IMR-90 (cell line): Measurements from ENCODE around the gene PCBP1. TPM values are rescaled to one million over a fixed set of nuclear protein-coding genes. Genes with fewer than 3 reads are reported as not detected.
"Not testable (repeated sequence)": the region's sequence is repeated elsewhere in the genome, so short reads cannot be mapped to it uniquely, and the experiment has no call there.

ENCODE experiments used
- ATAC-seq: fragments of 200-7000 bp; cut with Tn5 transposase; 2 replicates; pipeline ENCODE4 v1.9.1; 2020; ENCODE audit warnings: low read depth, mild to moderate bottlenecking, moderate library complexity
- BruUV-seq: library from RNA; stranded (reverse); fragments of 400-500 nt; replicated peaks from 2 replicates; lab custom pipeline; 2021; lab: Mats Ljungman, UMichigan
- CTCF ChIA-PET: fragments of 300-600 bp; formaldehyde crosslinking; extraction: SDS; loops from one replicate; lab custom pipeline; 2021; ENCODE audit warnings: antibody characterized with exemption; lab: Yijun Ruan, JAX
- POLR2A ChIA-PET: fragments of 300-600 bp; sonication (Branson Sonifier 250); formaldehyde crosslinking; loops from one replicate; lab custom pipeline; 2022; ENCODE audit warnings: antibody characterized with exemption; ENCODE audit not compliant: unreplicated experiment; lab: Charles Lee
- DNase-seq: peaks from one replicate; pipeline ENCODE4 v3.0.0; 2013
- H2AFZ ChIP-seq: replicated peaks from 2 replicates; pipeline ENCODE3; 2013; ENCODE audit warnings: low read length, mild to moderate bottlenecking; ENCODE audit not compliant: poor library complexity
- H2AK5ac ChIP-seq: 2 replicates; pipeline ENCODE4 v1.6.1; 2013; ENCODE audit warnings: low read depth, low read length, inconsistent platforms
- H2AK9ac ChIP-seq: replicated peaks from 2 replicates; pipeline ENCODE3; 2013; ENCODE audit warnings: mild to moderate bottlenecking, low read depth, low read length, moderate library complexity; ENCODE audit not compliant: poor library complexity
- H2BK120ac ChIP-seq: 2 replicates; pipeline ENCODE4 v1.6.1; 2013; ENCODE audit warnings: low read depth, low read length, inconsistent platforms
- H2BK15ac ChIP-seq: 3 replicates; pipeline ENCODE4 v1.6.1; 2013; ENCODE audit warnings: low read depth, low read length, inconsistent platforms
- H2BK20ac ChIP-seq: 2 replicates; pipeline ENCODE4 v1.6.1; 2013; ENCODE audit warnings: low read depth, mild to moderate bottlenecking, inconsistent platforms, low read length, moderate library complexity
- H2BK5ac ChIP-seq: 2 replicates; pipeline ENCODE4 v1.6.1; 2013; ENCODE audit warnings: mild to moderate bottlenecking, low read depth, low read length, inconsistent platforms; ENCODE audit not compliant: poor library complexity, severe bottlenecking
- H3K14ac ChIP-seq: replicated peaks from 2 replicates; pipeline ENCODE4 v1.6.1; 2013; ENCODE audit warnings: low read depth, low read length, inconsistent platforms
- H3K18ac ChIP-seq: 2 replicates; pipeline ENCODE4 v1.6.1; 2013; ENCODE audit warnings: low read depth, low read length, control low read depth
- H3K23ac ChIP-seq: 2 replicates; pipeline ENCODE4 v1.6.1; 2013; ENCODE audit warnings: low read depth, low read length, inconsistent platforms
- H3K27ac ChIP-seq: 2 replicates; pipeline ENCODE4 v1.5.1; 2013; ENCODE audit warnings: mild to moderate bottlenecking, control low read depth, low read length; ENCODE audit not compliant: insufficient read depth
- H3K27me3 ChIP-seq: 2 replicates; pipeline ENCODE4 v1.6.1; 2013; ENCODE audit warnings: low read length; ENCODE audit not compliant: control insufficient read depth, insufficient read depth
- H3K36me3 ChIP-seq: 2 replicates; pipeline ENCODE4 v1.6.1; 2013; ENCODE audit warnings: low read length, mixed read lengths; ENCODE audit not compliant: control insufficient read depth, insufficient read depth
- H3K4ac ChIP-seq: 2 replicates; pipeline ENCODE4 v1.6.1; 2013; ENCODE audit warnings: low read depth, low read length, inconsistent platforms
- H3K4me1 ChIP-seq: 2 replicates; pipeline ENCODE4 v1.6.1; 2013; ENCODE audit warnings: low read length, mixed read lengths; ENCODE audit not compliant: control insufficient read depth, insufficient read depth
- H3K4me2 ChIP-seq: 2 replicates; pipeline ENCODE4 v1.6.1; 2013; ENCODE audit warnings: low read depth, mild to moderate bottlenecking, control low read depth, low read length, moderate library complexity
- H3K4me3 ChIP-seq: 2 replicates; pipeline ENCODE4 v1.5.1; 2013; ENCODE audit warnings: low read depth, mild to moderate bottlenecking, control low read depth, low read length, moderate library complexity; ENCODE audit not compliant: insufficient read depth
- H3K56ac ChIP-seq: 2 replicates; pipeline ENCODE4 v1.6.1; 2013; ENCODE audit warnings: low read length, inconsistent platforms; ENCODE audit not compliant: insufficient read depth; ENCODE audit errors: extremely low read depth
- H3K79me1 ChIP-seq, 2 experiments: 2 replicates each; pipeline ENCODE4 v1.6.1; 2013; ENCODE audit warnings: low read length in 2 of 2, inconsistent platforms in 1 of 2, low read depth in 1 of 2
- H3K9ac ChIP-seq: 2 replicates; pipeline ENCODE4 v1.6.1; 2013; ENCODE audit warnings: low read depth, low read length, control low read depth
- H3K9me1 ChIP-seq: 2 replicates; pipeline ENCODE4 v1.6.1; 2013; ENCODE audit warnings: low read length, inconsistent platforms; ENCODE audit not compliant: insufficient read depth
- H3K9me3 ChIP-seq: 2 replicates; pipeline ENCODE4 v1.6.1; 2013; ENCODE audit warnings: low read length; ENCODE audit not compliant: control insufficient read depth, insufficient read depth
- H4K20me1 ChIP-seq: 2 replicates; pipeline ENCODE4 v1.6.1; 2013; ENCODE audit warnings: low read length, inconsistent platforms; ENCODE audit not compliant: insufficient read depth
- H4K5ac ChIP-seq: 2 replicates; pipeline ENCODE4 v1.6.1; 2013; ENCODE audit warnings: mild to moderate bottlenecking, low read depth, low read length, control low read depth
- H4K8ac ChIP-seq, 2 experiments: 2 replicates each; pipeline ENCODE4 v1.6.1; 2013; ENCODE audit warnings: low read depth in 2 of 2, low read length in 2 of 2, control low read depth in 1 of 2, inconsistent platforms in 1 of 2
- H4K91ac ChIP-seq: 2 replicates; pipeline ENCODE4 v1.6.1; 2013; ENCODE audit warnings: low read depth, low read length, inconsistent platforms; ENCODE audit not compliant: insufficient read depth
- CHD1 ChIP-seq: IDR thresholded peaks from 2 replicates; pipeline ENCODE4 v1.6.1; 2012; ENCODE audit warnings: low read depth, low read length, improper control_type of control experiment
- MAFK ChIP-seq: IDR thresholded peaks from 2 replicates; pipeline ENCODE4 v1.6.1; 2012; ENCODE audit warnings: low read depth, low read length, improper control_type of control experiment
- RFX5 ChIP-seq: IDR thresholded peaks from 2 replicates; pipeline ENCODE4 v1.8.0; 2012; ENCODE audit warnings: low read depth, mild to moderate bottlenecking, low read length, moderate library complexity
- WGBS, 2 experiments: methylation state at CpG; one replicate each; pipeline versions ENCODE4 v1.1.5 to v1.1.7; 2013; ENCODE audit warnings: missing lambda C conversion rate in 2 of 2; ENCODE audit not compliant: insufficient read length in 1 of 2; ENCODE audit errors: extremely low coverage in 2 of 2; 5-methylcytosine and 5-hydroxymethylcytosine counted together
- dilution Hi-C: fragments of 300-500 bp; cut with HindIII; formaldehyde crosslinking; loops from one replicate; pipeline ENCODE4 v1.14.3; 2018; ENCODE audit warnings: low sequenced_read_pairs; ENCODE audit not compliant: unreplicated experiment
- in situ Hi-C: fragments of 300-500 bp; cut with MboI; formaldehyde crosslinking; loops from 3 replicates; pipeline ENCODE4 v1.14.3; 2019; ENCODE audit warnings: low sequenced_read_pairs, inconsistent platforms, mixed read lengths
- intact Hi-C: fragments of 100-400 bp; cut with micrococcal nuclease; formaldehyde crosslinking; loops from 2 replicates; pipeline ENCODE4 v1.10.0; 2022
- polyA plus RNA-seq, 3 experiments: library from polyadenylated mRNA; depleted of rRNA; stranded (reverse); fragments of >200 nt; gene quantifications; 2 replicates each; pipeline ENCODE4 v1.2.3, GENCODE V29; 2012; ENCODE audit warnings: low replicate concordance in 1 of 3
- total RNA-seq: library from RNA; depleted of rRNA; stranded (reverse); fragments of >200 nt; gene quantifications from 2 replicates; pipeline ENCODE4 v1.2.3, GENCODE V29; 2012

PCBP1 gene
- total and polyA plus RNA-seq, 2 of the 4 experiments (the other 2 are of a cell fraction) = 33.7 to 166 TPM

GRCh38 chr2:70104231-70105111, 17.2 kb downstream of the PCBP1 start (continued):
- no peak for TF ChIP-seq CHD1
- TF ChIP-seq MAFK = no peak
- TF ChIP-seq RFX5 = no peak

GRCh38 chr2:70106138-70106537, 18.9 kb downstream of the PCBP1 start:
- H3K4ac ChIP-seq, H3K27ac ChIP-seq, H3K9ac ChIP-seq, intact Hi-C loops, H3K9me1 ChIP-seq, dilution Hi-C loops, DNase-seq, H3K56ac ChIP-seq, in situ Hi-C loops, H4K91ac ChIP-seq, H3K4me2 ChIP-seq, H4K8ac ChIP-seq, H3K4me3 ChIP-seq, H3K36me3 ChIP-seq, H2AK5ac ChIP-seq, H2BK120ac ChIP-seq, BruUV-seq, H3K18ac ChIP-seq, POLR2A ChIA-PET, H2AK9ac ChIP-seq, H2BK5ac ChIP-seq, H3K23ac ChIP-seq, H3K9me3 ChIP-seq, H2AFZ ChIP-seq, H3K14ac ChIP-seq, ATAC-seq, H3K27me3 ChIP-seq, H2BK15ac ChIP-seq, H2BK20ac ChIP-seq, H4K20me1 ChIP-seq, CTCF ChIA-PET, H3K79me1 ChIP-seq, H4K5ac ChIP-seq: not testable (repeated sequence)
- WGBS, 2 experiments = 100% methylated on average over 1 of the region's 8 CpGs; no CpG with 5 or more reads in 1 of the 2 experiments
- H3K4me1 ChIP-seq = peaks cover 13% of the 10 kb centered on the region

GRCh38 chr2:70110397-70110796, 23.1 kb downstream of the PCBP1 start:
- H3K79me1 ChIP-seq, dilution Hi-C loops, H2AK5ac ChIP-seq, intact Hi-C loops, H3K9me3 ChIP-seq, H4K8ac ChIP-seq, H3K36me3 ChIP-seq, ATAC-seq, H2BK120ac ChIP-seq, H4K5ac ChIP-seq, H2AK9ac ChIP-seq, POLR2A ChIA-PET, H3K4me3 ChIP-seq, H4K91ac ChIP-seq, H3K27ac ChIP-seq, H2BK20ac ChIP-seq, H3K23ac ChIP-seq, BruUV-seq, H2BK15ac ChIP-seq, H3K56ac ChIP-seq, H3K18ac ChIP-seq, H2AFZ ChIP-seq, H3K14ac ChIP-seq, H3K4ac ChIP-seq, DNase-seq, CTCF ChIA-PET, H4K20me1 ChIP-seq, in situ Hi-C loops, H3K4me2 ChIP-seq, H2BK5ac ChIP-seq, H3K27me3 ChIP-seq, H3K9ac ChIP-seq: not testable (repeated sequence)
- Histone ChIP-seq H3K4me1 (peaks cover 27% of the 10 kb centered on the region), H3K9me1 (peaks cover 17% of the 10 kb centered on the region)
- no CpG with 5 or more reads among the region's 5 CpGs for WGBS, 2 experiments
